ENCODE results near the gene PADI4. TPM values are rescaled to one million over a fixed set of nuclear protein-coding genes. Genes with fewer than 3 reads are reported as not detected.

Gene PADI4
- total and polyA plus RNA-seq, 2 of the 4 experiments (the other 2 are of a cell fraction), result not detected

GRCh38 chr1:17307329-17307728 is 668 bp upstream of the PADI4 start:
- no peak overlapping the region for H3K56ac ChIP-seq (ENCODE audit: extremely low read depth, insufficient read depth, low read length)
- no peak overlapping the region for H4K8ac ChIP-seq (ENCODE audit: low read depth in 2 of 2, low read length in 2 of 2)
- DNase-seq, result no peak
- in situ Hi-C loops (cut with MboI; ENCODE audit: low sequenced_read_pairs) (no loop called here), intact Hi-C loops (cut with micrococcal nuclease) (no loop called here), dilution Hi-C loops (cut with HindIII; ENCODE audit: low sequenced_read_pairs, unreplicated experiment) (no loop called here)
- no peak overlapping the region for H2BK20ac ChIP-seq (ENCODE audit: low read depth, low read length)
- no peak overlapping the region for H3K9ac ChIP-seq (ENCODE audit: low read depth, low read length)
- no peak overlapping the region for H3K14ac ChIP-seq (replicated peaks; ENCODE audit: low read depth, low read length)
- H3K23ac ChIP-seq (ENCODE audit: low read depth, low read length), result no peak overlapping the region
- no peak for ATAC-seq (ENCODE audit: low read depth)
- H3K36me3 ChIP-seq (ENCODE audit: control insufficient read depth, insufficient read depth, low read length), result no peaks in the 10 kb centered on the region
- no peak overlapping the region for H3K4ac ChIP-seq (ENCODE audit: low read depth, low read length)
- no peaks in the 10 kb centered on the region for H3K79me1 ChIP-seq (ENCODE audit: low read depth in 1 of 2, low read length in 2 of 2)
- H4K20me1 ChIP-seq (ENCODE audit: insufficient read depth, low read length), result no peaks in the 10 kb centered on the region
- H3K9me1 ChIP-seq (ENCODE audit: insufficient read depth, low read length), result no peaks in the 10 kb centered on the region
- H3K27ac ChIP-seq (ENCODE audit: insufficient read depth, low read length), result no peak overlapping the region
- peaks cover 35% of the 10 kb centered on the region for H3K27me3 ChIP-seq (ENCODE audit: control insufficient read depth, insufficient read depth, low read length)
- H3K9me3 ChIP-seq (ENCODE audit: control insufficient read depth, insufficient read depth, low read length), result peaks cover 2% of the 10 kb centered on the region; the same call in 1 of the 2 replicates
- no peak overlapping the region for H2BK15ac ChIP-seq (ENCODE audit: low read depth, low read length)
- no CpG with 5 or more reads among the region's 6 CpGs for WGBS, 2 experiments (ENCODE audit: extremely low coverage in 2 of 2, insufficient read length in 1 of 2)
- no peak overlapping the region for H2AK5ac ChIP-seq (ENCODE audit: low read depth, low read length)
- no peak overlapping the region for H4K91ac ChIP-seq (ENCODE audit: insufficient read depth, low read depth, low read length)
- ChIA-PET POLR2A (ENCODE audit: unreplicated experiment) (interaction anchor here (0.5 kb wide), 1 partner anchor 18 kb away, joined by 3 read pairs; no protein-coding TSS in a partner anchor), CTCF (no interaction called here)
- BruUV-seq (replicated peaks), result no TSS peak
- H3K4me3 ChIP-seq (ENCODE audit: insufficient read depth, low read depth, low read length), result no peak overlapping the region
- no peak overlapping the region for H3K4me2 ChIP-seq (ENCODE audit: low read depth, low read length)
- H2BK120ac ChIP-seq (ENCODE audit: low read depth, low read length), result no peak overlapping the region
- H2BK5ac ChIP-seq (ENCODE audit: low read depth, low read length, poor library complexity, severe bottlenecking), result no peak overlapping the region
- H4K5ac ChIP-seq (ENCODE audit: low read depth, low read length), result no peak overlapping the region
- no peak overlapping the region for H2AFZ ChIP-seq (replicated peaks; ENCODE audit: low read length, poor library complexity)
- H3K18ac ChIP-seq (ENCODE audit: low read depth, low read length), result no peak overlapping the region
- H2AK9ac ChIP-seq (replicated peaks; ENCODE audit: low read depth, low read length, poor library complexity), result no peak overlapping the region
- no peak for TF ChIP-seq POLR2A (IDR thresholded peaks at IDR 0.05; ENCODE audit: low read depth, low read length)
- no peak for TF ChIP-seq ELK1 (IDR thresholded peaks at IDR 0.05; ENCODE audit: borderline replicate concordance, low read depth, low read length)
- no peaks in the 10 kb centered on the region for H3K4me1 ChIP-seq (ENCODE audit: control insufficient read depth, insufficient read depth, low read length)

All from IMR-90 (cell line).